Epithelial cell of proximal tubule (primary cell): ENCODE data around the gene SH3PXD2B. TPM values are rescaled to one million over a fixed set of nuclear protein-coding genes. Genes with fewer than 3 reads are reported as not detected.
A peak's percentile ranks its signal among the peaks of the same experiment; 100 is the strongest.

Source experiments
- DNase-seq: peaks from one replicate; pipeline ENCODE4 v3.0.0-alpha.2; 2011; ENCODE audit warnings: low read depth
- H3K4me3 ChIP-seq: 2 replicates; pipeline ENCODE4 v1.5.1; 2011; ENCODE audit warnings: low read depth, mild to moderate bottlenecking, low read length
- total RNA-seq: library from RNA; depleted of rRNA; stranded (reverse); fragments of >200 nt; gene quantifications from 2 replicates; pipeline ENCODE4 v1.2.3, GENCODE V29; 2015
- TF ChIP-seq, protein P1 (sequence below): conservative IDR thresholded peaks from 2 replicates; pipeline ENCODE4 v1.5.1; 2012; ENCODE audit warnings: low read depth, mild to moderate bottlenecking, low read length

SH3PXD2B gene
- total RNA-seq, result 23.7 and 25.6 TPM in 2 replicates

DNA sequence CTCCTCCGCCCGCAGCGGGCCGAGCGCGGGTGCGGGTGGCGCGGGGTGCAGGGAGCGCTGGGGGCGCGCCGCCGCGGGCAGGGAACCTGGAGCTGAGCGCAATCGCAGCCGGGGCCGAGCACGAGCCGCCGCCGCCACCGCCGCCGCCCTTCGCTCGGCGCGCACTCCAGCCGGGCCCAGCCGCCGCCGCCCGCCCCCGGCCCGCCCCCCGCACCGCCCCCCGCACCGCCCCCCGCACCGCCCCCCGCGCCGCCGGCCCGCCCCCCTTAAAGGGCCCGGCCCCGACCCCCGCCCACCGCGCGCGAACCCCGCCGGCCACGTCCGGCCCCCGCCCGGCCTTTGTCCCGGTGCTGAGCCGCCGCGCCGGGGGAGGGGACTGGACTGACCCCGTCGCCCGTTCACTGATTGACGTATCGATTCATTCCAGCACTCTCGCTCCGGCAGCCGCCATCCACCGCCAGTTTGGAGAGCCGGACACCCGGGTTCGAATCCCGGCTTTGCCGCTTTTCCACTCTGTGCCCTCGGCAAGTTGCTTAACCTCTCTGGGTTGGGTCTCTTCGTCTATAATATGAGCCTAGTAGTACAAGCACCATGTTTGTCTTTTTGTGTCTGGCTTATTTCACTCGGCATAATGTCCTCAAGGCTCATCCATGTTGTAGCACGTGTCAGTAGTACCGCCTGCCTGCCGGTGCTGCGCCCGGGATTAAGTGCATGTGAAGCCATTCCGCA lies at the start of gene SH3PXD2B:
TSS of gene SH3PXD2B (minus strand) at position 168 of the 729 bp plus-strand sequence. CDS start 173 bp downstream, outside the sequence.
- H3K4me3 ChIP-seq, result peak within 1 kb of the TSS; percentile 84
- TF ChIP-seq, protein P1, sequence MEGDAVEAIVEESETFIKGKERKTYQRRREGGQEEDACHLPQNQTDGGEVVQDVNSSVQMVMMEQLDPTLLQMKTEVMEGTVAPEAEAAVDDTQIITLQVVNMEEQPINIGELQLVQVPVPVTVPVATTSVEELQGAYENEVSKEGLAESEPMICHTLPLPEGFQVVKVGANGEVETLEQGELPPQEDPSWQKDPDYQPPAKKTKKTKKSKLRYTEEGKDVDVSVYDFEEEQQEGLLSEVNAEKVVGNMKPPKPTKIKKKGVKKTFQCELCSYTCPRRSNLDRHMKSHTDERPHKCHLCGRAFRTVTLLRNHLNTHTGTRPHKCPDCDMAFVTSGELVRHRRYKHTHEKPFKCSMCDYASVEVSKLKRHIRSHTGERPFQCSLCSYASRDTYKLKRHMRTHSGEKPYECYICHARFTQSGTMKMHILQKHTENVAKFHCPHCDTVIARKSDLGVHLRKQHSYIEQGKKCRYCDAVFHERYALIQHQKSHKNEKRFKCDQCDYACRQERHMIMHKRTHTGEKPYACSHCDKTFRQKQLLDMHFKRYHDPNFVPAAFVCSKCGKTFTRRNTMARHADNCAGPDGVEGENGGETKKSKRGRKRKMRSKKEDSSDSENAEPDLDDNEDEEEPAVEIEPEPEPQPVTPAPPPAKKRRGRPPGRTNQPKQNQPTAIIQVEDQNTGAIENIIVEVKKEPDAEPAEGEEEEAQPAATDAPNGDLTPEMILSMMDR, result no peak
- no peak for DNase-seq

DNA sequence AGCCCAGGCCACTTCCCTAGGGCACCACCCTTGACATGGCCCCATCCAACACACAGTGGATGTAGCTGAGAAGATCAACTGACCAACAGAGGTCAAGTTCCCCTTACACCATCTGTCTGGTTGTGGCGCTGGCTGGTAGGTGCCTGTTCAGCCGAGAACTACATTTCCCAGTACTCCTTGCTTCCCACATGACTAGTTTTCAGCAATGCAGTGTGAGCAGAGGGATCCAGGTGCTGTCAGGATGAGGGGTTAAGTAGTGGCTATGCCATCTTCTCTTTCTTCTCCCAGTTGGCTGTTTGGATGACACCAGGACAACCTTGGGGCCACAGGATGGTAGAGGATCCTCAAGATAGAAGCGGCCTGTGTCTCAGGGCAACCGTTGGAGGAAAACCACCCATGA lies 48.6 kb upstream of the SH3PXD2B start:
- DNase-seq, result no peak
- TF ChIP-seq, protein P1, result no peak
- H3K4me3 ChIP-seq, result no peak overlapping the region

DNA sequence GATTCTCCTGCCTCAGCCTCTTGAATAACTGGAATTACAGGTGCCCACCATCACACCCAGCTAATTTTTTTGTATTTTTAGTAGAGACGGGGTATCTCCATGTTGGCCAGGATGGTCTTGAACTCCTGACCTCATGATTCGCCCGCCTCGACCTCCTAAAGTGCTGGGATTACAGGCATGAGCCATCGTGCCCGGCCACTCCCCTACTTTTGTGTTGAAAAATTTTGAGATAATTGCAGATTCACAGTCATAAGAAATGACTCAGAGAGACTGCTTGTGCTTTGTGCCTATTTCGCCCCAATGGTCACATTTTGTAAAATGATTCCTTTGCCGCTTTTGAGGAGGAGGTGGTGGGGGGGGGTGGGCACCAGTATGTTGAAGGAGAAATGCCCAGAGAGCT lies 48.1 kb upstream of the SH3PXD2B start:
- TF ChIP-seq, protein P1, result no peak
- no peak overlapping the region for H3K4me3 ChIP-seq
- no peak for DNase-seq

DNA sequence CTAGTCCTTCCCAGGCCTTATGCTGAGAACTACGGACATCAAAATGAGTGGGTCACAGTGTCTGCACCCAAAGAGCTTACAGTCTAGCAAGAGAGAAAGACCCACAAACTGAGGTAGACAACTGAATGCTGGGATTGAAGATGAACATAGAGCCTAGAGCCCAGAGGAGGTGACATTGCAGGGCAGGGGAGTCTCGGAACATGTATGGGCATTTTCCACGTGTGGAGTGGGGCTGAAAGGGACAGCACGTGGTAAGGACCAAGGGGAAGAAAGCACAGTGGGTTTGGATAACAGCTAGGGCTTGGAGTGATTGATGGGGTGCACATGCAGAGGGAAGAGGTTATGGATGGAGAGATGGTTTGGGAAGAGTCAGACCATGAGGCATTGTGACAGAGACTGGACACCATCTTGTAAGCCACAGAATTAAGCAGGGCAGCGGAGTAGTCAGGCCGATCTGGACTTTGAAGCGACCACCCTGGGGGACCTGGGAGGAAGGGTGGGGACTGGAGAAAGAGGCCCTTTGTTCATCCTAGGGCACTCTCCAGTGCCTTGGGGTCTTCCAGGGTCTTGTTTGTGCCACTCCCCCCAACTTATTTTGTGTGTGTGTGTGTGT lies 47.5 kb upstream of the SH3PXD2B start:
- TF ChIP-seq, protein P1, result no peak
- H3K4me3 ChIP-seq, result no peak overlapping the region
- no peak for DNase-seq

DNA sequence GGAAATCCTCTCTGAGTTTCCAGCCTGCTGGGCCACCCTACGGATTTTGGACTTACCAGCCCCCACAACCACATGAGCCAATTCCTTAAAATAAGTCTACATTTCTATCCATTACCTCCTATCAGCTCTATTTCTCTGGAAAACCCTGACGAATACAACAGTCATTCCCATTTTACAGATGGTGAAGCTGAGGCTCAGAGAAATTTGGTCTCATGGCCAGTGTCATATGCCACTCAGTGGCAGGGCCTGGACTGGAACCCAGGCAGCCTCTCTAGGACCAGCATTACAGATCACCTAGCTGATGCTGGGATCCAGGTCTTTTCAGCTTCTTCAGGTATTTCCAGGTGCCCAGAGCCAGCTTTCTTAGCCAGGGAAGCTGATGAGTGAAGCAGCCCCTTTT lies 45.0 kb upstream of the SH3PXD2B start:
- TF ChIP-seq, protein P1, result no peak
- H3K4me3 ChIP-seq, result no peak overlapping the region
- no peak for DNase-seq

DNA sequence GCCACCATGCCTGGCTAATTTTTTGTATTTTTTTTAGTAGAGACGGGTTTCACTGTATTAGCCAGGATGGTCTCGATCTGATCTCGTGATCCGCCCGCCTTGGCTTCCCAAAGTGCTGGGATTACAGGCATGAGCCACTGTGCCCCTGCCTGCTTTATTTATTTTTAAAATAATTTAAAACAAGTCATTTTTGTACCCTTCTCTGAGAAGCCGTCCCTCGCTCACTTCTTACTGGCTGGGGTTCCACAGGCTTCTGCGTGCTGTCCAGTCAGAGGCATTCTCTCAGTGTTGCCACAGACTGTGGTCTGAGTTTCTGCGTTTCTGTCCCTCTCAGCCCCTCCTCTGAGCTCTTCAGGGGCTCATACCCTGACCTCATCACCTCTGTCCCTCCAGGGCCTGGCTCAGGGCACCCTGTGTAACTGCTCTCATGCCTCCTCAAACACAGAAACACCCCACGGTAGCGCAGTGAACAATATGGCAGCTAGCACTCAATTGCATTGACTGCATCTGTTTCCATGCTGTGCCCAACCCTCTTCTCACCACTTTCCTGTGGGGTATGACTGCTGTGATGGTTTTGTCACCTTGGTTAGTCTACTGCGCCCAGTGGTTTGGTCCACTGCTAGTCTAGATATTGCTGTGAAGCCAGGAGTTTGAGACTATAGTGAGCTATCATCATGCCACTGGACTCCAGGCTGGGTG lies 44.3 kb upstream of the SH3PXD2B start:
- TF ChIP-seq, protein P1, result no peak

More for the DNA sequence above, 44.3 kb upstream of the SH3PXD2B start:
- no peak for DNase-seq
- H3K4me3 ChIP-seq, result no peak overlapping the region
